GM12878 (cell line): ENCODE results near the gene NAA25. TPM values are rescaled to one million over a fixed set of nuclear protein-coding genes. Genes with fewer than 3 reads are reported as not detected.

Experiments
- HSF1 ChIP-seq: fragments of 150-350 bp; IDR thresholded peaks from 2 replicates; pipeline ENCODE4 v1.6.1; 2014; ENCODE audit warnings: mild to moderate bottlenecking, low read depth, low read length
- MLLT1 ChIP-seq: fragments of 450-650 bp; IDR thresholded peaks from 2 replicates; pipeline ENCODE4 v1.6.1; 2016; ENCODE audit warnings: mild to moderate bottlenecking
- NFIC ChIP-seq: IDR thresholded peaks from 2 replicates; pipeline ENCODE4 v1.6.1; 2012; ENCODE audit warnings: low read depth, mild to moderate bottlenecking, inconsistent platforms, low read length, moderate library complexity
- WRNIP1 ChIP-seq: IDR thresholded peaks from 2 replicates; pipeline ENCODE4 v1.6.1; 2011; ENCODE audit warnings: low read depth, low read length, improper control_type of control experiment, borderline replicate concordance
- ZBTB4 ChIP-seq: fragments of 450-650 bp; formaldehyde crosslinking; IDR thresholded peaks from 2 replicates; pipeline ENCODE4 v1.4.0; 2022; ENCODE audit warnings: mild to moderate bottlenecking, moderate library complexity
- ZNF274 ChIP-seq: IDR thresholded peaks from one replicate; pipeline ENCODE4 v1.8.0; 2011; ENCODE audit not compliant: insufficient read length, insufficient read depth
- polyA plus RNA-seq, 11 experiments: library from polyadenylated mRNA; depleted of rRNA in 4 of 11; unstranded in 6 of 11; stranded (reverse) in 5 of 11; fragments of >200 nt; fragmentation: Nextera tagmentation in 4 of 11; fragmentation: Illumina TruSeq in 1 of 11; extraction: Ambion mirVana in 4 of 11; extraction: Trizol in 1 of 11; gene quantifications; 1 replicate in 1 of 11; 2 replicates in 10 of 11; pipeline versions ENCODE4 v1.2.1 to v1.2.3, GENCODE V29; 2011 to 2016; ENCODE audit warnings: inconsistent platforms in 2 of 11, missing spikeins in 2 of 11, low read depth in 1 of 11
- total RNA-seq, 4 experiments: library from RNA; depleted of rRNA in 3 of 4; stranded (reverse); fragments of >200 nt in 3 of 4; fragmentation: Illumina TruSeq in 1 of 4; extraction: Trizol in 1 of 4; gene quantifications; 2 replicates each; pipeline versions ENCODE4 v1.2.1 to v1.2.3, GENCODE V29; 2013 to 2021

Gene NAA25
- total and polyA plus RNA-seq, 10 of the 15 experiments (the other 5 are each of a cell fraction or from before 2014, with no cell fraction given), result 15.0 to 39.2 (median 29.4) TPM

GRCh38 chr12:112031472-112031871 lies 77.1 kb downstream of the NAA25 start (continued):
- TF ChIP-seq ZBTB4 (CRISPR knock-in tag), result no peak
- TF ChIP-seq WRNIP1, result no peak
- TF ChIP-seq NFIC, result no peak
- TF ChIP-seq ZNF274, result no peak
- TF ChIP-seq HSF1, result no peak
- TF ChIP-seq MLLT1, result no peak
